OCI-LY7 (cell line): ENCODE data around the gene BBLN.

Experiments
- EZH2phosphoT487 ChIP-seq: fragments of 200-600 bp; sonication (generic); IDR thresholded peaks from 2 replicates; pipeline ENCODE4 v1.6.1; 2018; ENCODE audit warnings: low read depth, borderline replicate concordance, mild to moderate bottlenecking, mixed run types, antibody characterized with exemption, low read length, moderate library complexity, mixed read lengths
- TF ChIP-seq, protein P1 (sequence below): fragments of 200-600 bp; sonication (generic); conservative IDR thresholded peaks from 2 replicates; pipeline ENCODE4 v1.5.1; 2014; ENCODE audit warnings: mild to moderate bottlenecking, antibody characterized with exemption, low read length, moderate library complexity, mixed read lengths

DNA sequence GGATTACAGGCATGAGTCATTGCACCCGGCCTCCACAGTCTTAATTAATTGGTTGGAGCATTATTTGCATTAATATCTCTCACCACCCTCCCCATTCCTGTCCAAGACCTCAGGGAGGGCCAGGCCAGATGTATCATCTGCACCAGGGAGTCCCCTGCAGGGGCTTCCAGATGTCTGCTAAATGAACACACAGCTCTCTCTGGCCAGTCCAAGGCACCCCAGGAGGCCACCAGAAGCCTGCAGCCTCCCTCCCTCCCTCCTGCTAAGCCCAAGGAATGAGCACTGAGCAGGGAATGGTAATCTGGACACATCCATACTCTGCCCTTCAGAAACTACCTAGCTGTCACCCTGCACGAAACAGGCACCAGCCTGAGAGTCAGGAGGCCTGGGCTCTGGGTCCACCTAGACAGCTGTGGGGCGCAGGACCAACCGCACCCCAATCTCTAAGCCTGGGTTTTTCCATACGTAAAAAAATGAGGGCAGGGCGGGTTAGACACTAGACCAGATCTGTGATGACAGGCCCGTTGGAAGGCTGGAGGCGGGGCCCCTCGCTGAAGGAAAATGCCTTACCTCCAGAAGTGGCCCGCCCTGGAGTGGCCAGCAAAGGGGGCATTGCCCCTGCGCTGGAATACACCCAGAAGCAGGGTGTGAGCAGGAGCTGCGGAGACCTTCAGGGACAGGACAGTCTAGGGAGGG is 23.0 kb downstream of the BBLN start:
- TF ChIP-seq, protein P1, sequence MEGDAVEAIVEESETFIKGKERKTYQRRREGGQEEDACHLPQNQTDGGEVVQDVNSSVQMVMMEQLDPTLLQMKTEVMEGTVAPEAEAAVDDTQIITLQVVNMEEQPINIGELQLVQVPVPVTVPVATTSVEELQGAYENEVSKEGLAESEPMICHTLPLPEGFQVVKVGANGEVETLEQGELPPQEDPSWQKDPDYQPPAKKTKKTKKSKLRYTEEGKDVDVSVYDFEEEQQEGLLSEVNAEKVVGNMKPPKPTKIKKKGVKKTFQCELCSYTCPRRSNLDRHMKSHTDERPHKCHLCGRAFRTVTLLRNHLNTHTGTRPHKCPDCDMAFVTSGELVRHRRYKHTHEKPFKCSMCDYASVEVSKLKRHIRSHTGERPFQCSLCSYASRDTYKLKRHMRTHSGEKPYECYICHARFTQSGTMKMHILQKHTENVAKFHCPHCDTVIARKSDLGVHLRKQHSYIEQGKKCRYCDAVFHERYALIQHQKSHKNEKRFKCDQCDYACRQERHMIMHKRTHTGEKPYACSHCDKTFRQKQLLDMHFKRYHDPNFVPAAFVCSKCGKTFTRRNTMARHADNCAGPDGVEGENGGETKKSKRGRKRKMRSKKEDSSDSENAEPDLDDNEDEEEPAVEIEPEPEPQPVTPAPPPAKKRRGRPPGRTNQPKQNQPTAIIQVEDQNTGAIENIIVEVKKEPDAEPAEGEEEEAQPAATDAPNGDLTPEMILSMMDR = no peak
- TF ChIP-seq EZH2phosphoT487 = no peak
